ENCODE data around the gene EN1. TPM values are rescaled to one million over a fixed set of nuclear protein-coding genes. Genes with fewer than 3 reads are reported as not detected.

The EN1 gene
- total RNA-seq, 1 donor from 2014 or later = 0.15 TPM

GRCh38 chr2:118812552-118812951 lies 34.9 kb downstream of the EN1 start:
- no peak for DNase-seq
- Histone ChIP-seq H3K9me3 (no peaks in the 10 kb centered on the region), H3K27me3 (ENCODE audit: low read depth) (peaks cover 77% of the 10 kb centered on the region), H3K4me3 (no peak overlapping the region), H3K4me1 (peaks cover 4% of the 10 kb centered on the region), H3K36me3 (no peaks in the 10 kb centered on the region), H3K27ac (no peak overlapping the region)
- ATAC-seq = no peak
- TF ChIP-seq, protein P1, sequence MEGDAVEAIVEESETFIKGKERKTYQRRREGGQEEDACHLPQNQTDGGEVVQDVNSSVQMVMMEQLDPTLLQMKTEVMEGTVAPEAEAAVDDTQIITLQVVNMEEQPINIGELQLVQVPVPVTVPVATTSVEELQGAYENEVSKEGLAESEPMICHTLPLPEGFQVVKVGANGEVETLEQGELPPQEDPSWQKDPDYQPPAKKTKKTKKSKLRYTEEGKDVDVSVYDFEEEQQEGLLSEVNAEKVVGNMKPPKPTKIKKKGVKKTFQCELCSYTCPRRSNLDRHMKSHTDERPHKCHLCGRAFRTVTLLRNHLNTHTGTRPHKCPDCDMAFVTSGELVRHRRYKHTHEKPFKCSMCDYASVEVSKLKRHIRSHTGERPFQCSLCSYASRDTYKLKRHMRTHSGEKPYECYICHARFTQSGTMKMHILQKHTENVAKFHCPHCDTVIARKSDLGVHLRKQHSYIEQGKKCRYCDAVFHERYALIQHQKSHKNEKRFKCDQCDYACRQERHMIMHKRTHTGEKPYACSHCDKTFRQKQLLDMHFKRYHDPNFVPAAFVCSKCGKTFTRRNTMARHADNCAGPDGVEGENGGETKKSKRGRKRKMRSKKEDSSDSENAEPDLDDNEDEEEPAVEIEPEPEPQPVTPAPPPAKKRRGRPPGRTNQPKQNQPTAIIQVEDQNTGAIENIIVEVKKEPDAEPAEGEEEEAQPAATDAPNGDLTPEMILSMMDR (IDR thresholded peaks at IDR 0.05) = no peak
- intact Hi-C loops (cut with DNase I) = no loop called here

DNA sequence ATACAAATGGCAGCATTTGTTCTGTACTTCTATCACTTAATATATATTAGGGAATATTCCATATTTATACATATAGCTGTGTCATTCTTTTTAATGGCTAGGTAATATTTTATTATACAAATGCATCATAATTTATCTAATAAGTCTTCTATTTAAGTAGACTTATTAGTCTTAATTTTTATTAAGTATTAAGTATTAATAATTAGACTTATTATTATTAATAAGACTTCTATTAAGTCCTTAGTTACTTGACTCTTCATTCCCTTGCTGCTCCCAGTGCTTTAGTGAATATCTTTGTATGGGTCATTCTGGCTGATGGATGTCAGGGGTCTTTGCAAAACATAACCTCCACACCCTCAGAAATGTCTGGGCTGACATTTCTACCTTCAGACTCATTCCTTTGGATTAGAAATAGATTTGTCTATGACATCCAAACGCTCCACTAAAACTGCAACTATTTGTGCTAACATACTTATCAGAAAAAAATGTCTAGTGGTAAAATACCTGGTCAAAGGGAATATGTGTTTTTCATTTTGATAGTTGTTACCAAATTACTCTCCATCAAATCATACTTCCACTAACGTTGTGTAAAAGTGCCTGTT lies 35.8 kb downstream of the EN1 start:
- no peaks in the 10 kb centered on the region for H3K9me3 ChIP-seq
- no peaks in the 10 kb centered on the region for H3K36me3 ChIP-seq
- peaks cover 81% of the 10 kb centered on the region for H3K27me3 ChIP-seq (ENCODE audit: low read depth)
- TF ChIP-seq, protein P1 (IDR thresholded peaks at IDR 0.05) = no peak
- intact Hi-C loops (cut with DNase I) = no loop called here
- DNase-seq (no peak), ATAC-seq (no peak)
- H3K4me3 ChIP-seq = no peak overlapping the region
- peaks cover 4% of the 10 kb centered on the region for H3K4me1 ChIP-seq
- no peak overlapping the region for H3K27ac ChIP-seq

- Histone ChIP-seq H3K27me3 (ENCODE audit: low read depth) (peaks cover 81% of the 10 kb centered on the region), H3K4me3 (no peak overlapping the region), H3K27ac (no peak overlapping the region), H3K36me3 (no peaks in the 10 kb centered on the region), H3K4me1 (peaks cover 4% of the 10 kb centered on the region), H3K9me3 (no peaks in the 10 kb centered on the region)
- ATAC-seq (no peak), DNase-seq (no peak)
- intact Hi-C loops (cut with DNase I) = no loop called here
- TF ChIP-seq, protein P1 (IDR thresholded peaks at IDR 0.05) = no peak
Measured at GRCh38 chr2:118810766-118811165, 36.7 kb downstream of the EN1 start.

DNA sequence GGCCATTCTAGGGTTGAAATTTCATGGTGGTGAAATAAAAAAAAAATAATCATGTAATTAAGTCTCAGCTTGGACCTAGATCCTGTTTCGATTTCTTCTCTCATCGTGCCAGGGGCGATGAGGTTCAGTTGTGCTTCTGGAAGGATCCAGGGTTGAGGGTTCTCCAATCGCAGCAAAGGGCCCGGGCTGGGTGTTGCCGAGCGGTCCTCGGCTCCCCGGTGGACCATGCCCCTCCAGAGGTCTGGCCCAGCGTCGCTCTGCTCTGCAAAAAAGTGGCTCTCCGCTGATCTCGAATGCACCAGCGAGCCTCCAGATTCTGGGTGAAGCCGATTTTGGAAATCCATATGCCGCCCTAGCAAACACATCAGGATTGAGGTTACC lies 39.0 kb downstream of the EN1 start:
- no peak for ATAC-seq
- Histone ChIP-seq H3K27ac (no peak overlapping the region), H3K4me1 (peaks cover 4% of the 10 kb centered on the region), H3K4me3 (peak overlapping the region; percentile 13), H3K9me3 (no peaks in the 10 kb centered on the region), H3K36me3 (no peaks in the 10 kb centered on the region), H3K27me3 (ENCODE audit: low read depth) (peaks cover 60% of the 10 kb centered on the region)
- DNase-seq = no peak
- intact Hi-C loops (cut with DNase I) = no loop called here
- TF ChIP-seq, protein P1 (IDR thresholded peaks at IDR 0.05) = no peak

- ATAC-seq (no peak), DNase-seq (no peak)
- Histone ChIP-seq H3K36me3 (no peaks in the 10 kb centered on the region), H3K27ac (no peak overlapping the region), H3K4me1 (peaks cover 4% of the 10 kb centered on the region), H3K27me3 (ENCODE audit: low read depth) (peaks cover 54% of the 10 kb centered on the region), H3K4me3 (peak overlapping the region; percentile 13), H3K9me3 (no peaks in the 10 kb centered on the region)
- intact Hi-C loops (cut with DNase I) = no loop called here
- TF ChIP-seq, protein P1 (IDR thresholded peaks at IDR 0.05) = no peak
Measured at GRCh38 chr2:118807668-118808428, 39.6 kb downstream of the EN1 start.

All from lower lobe of right lung (tissue), 2 donors.